Loucy (cell line): ENCODE measurements around the gene SRC.

Experiments
- H2AFZ ChIP-seq: fragments of 200-600 bp; sonication (generic); 2 replicates; pipeline ENCODE4 v1.6.0; 2016; ENCODE audit warnings: antibody characterized with exemption, mild to moderate bottlenecking, low read length, moderate library complexity
- H3F3A ChIP-seq: fragments of 200-600 bp; 2 replicates; pipeline ENCODE4 v1.6.0; 2016; ENCODE audit warnings: antibody characterized with exemption, low read depth, mild to moderate bottlenecking
- H3K27me3 ChIP-seq: fragments of 200-600 bp; sonication (generic); 2 replicates; pipeline ENCODE4 v1.6.1; 2014; ENCODE audit warnings: low read length, mild to moderate bottlenecking; ENCODE audit not compliant: insufficient read depth, poor library complexity, severe bottlenecking
- H3K36me3 ChIP-seq: fragments of 200-600 bp; sonication (generic); 2 replicates; pipeline ENCODE4 v1.6.1; 2016; ENCODE audit warnings: low read length; ENCODE audit not compliant: insufficient read depth
- H3K4me1 ChIP-seq: fragments of 200-600 bp; sonication (generic); 2 replicates; pipeline ENCODE4 v1.5.1; 2014; ENCODE audit warnings: low read length, mild to moderate bottlenecking; ENCODE audit not compliant: insufficient read depth, poor library complexity, severe bottlenecking
- H3K4me2 ChIP-seq: fragments of 200-600 bp; sonication (generic); 2 replicates; pipeline ENCODE4 v1.6.0; 2014; ENCODE audit warnings: antibody characterized with exemption, low read length, low read depth, mild to moderate bottlenecking; ENCODE audit not compliant: poor library complexity, severe bottlenecking
- H3K4me3 ChIP-seq: fragments of 200-600 bp; sonication (generic); 2 replicates; pipeline ENCODE4 v1.5.1; 2014; ENCODE audit warnings: low read length, mild to moderate bottlenecking, mixed read lengths; ENCODE audit not compliant: poor library complexity, severe bottlenecking
- H3K79me2 ChIP-seq: fragments of 200-600 bp; sonication (generic); 2 replicates; pipeline ENCODE4 v1.6.1; 2014; ENCODE audit warnings: low read length; ENCODE audit not compliant: insufficient read depth
- H3K9ac ChIP-seq: fragments of 200-600 bp; sonication (generic); 2 replicates; pipeline ENCODE4 v1.6.0; 2014; ENCODE audit warnings: mild to moderate bottlenecking, low read depth, low read length, moderate library complexity; ENCODE audit not compliant: poor library complexity, severe bottlenecking
- H3K9me2 ChIP-seq: fragments of 200-600 bp; sonication (generic); replicated peaks from 2 replicates; pipeline ENCODE4 v1.6.1; 2016; ENCODE audit warnings: low read depth, low read length, mixed read lengths
- H3K9me3 ChIP-seq: fragments of 200-600 bp; sonication (generic); 2 replicates; pipeline ENCODE4 v1.6.1; 2014; ENCODE audit warnings: mild to moderate bottlenecking, antibody characterized with exemption, low read length, low read depth; ENCODE audit not compliant: insufficient read depth
- H4K20me1 ChIP-seq: fragments of 200-600 bp; sonication (generic); 2 replicates; pipeline ENCODE4 v1.6.0; 2014; ENCODE audit warnings: antibody characterized with exemption, low read length, mild to moderate bottlenecking; ENCODE audit not compliant: insufficient read depth, poor library complexity, severe bottlenecking
- EZH2phosphoT487 ChIP-seq: fragments of 200-600 bp; IDR thresholded peaks from 2 replicates; pipeline ENCODE4 v1.6.1; 2018; ENCODE audit warnings: antibody characterized with exemption, mild to moderate bottlenecking, moderate library complexity, borderline replicate concordance
- TF ChIP-seq, protein P1 (sequence below): fragments of 200-600 bp; sonication (generic); conservative IDR thresholded peaks from 2 replicates; pipeline ENCODE4 v1.5.1; 2014; ENCODE audit warnings: mild to moderate bottlenecking, antibody characterized with exemption, low read length

Gene SRC

DNA sequence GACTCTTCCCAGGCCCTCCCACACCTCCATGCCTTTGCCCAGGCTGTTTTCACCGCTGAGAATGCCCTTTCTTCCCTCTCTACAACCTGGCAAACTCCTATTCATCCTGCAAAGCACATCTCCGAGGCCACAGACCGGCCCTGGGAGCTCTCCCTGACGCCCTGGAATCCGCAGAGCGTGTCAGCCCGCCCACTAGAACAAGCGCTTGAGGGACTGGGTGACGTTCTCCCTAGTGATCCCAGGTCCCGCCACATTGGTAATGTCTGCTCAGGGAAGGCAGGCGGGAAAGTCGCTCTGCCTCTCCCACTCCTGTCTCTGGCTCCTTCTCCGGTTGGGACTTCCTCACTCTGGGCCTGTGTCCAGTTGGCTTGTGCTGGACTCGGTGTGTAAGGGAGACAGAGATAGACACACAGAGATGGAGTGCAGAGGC is 61.6 kb downstream of the SRC start:
- no peaks in the 10 kb centered on the region for H3K9me2 ChIP-seq
- H2AFZ ChIP-seq, result no peak overlapping the region
- peaks cover 8% of the 10 kb centered on the region for H3K4me1 ChIP-seq
- H3K9ac ChIP-seq, result no peak overlapping the region
- H3K4me3 ChIP-seq, result no peak overlapping the region
- H3K27me3 ChIP-seq, result no peaks in the 10 kb centered on the region
- H3K9me3 ChIP-seq, result no peaks in the 10 kb centered on the region
- H3K79me2 ChIP-seq, result no peaks in the 10 kb centered on the region
- H3K4me2 ChIP-seq, result no peak overlapping the region
- no peaks in the 10 kb centered on the region for H3K36me3 ChIP-seq
- TF ChIP-seq EZH2phosphoT487, result no peak
- TF ChIP-seq, protein P1, sequence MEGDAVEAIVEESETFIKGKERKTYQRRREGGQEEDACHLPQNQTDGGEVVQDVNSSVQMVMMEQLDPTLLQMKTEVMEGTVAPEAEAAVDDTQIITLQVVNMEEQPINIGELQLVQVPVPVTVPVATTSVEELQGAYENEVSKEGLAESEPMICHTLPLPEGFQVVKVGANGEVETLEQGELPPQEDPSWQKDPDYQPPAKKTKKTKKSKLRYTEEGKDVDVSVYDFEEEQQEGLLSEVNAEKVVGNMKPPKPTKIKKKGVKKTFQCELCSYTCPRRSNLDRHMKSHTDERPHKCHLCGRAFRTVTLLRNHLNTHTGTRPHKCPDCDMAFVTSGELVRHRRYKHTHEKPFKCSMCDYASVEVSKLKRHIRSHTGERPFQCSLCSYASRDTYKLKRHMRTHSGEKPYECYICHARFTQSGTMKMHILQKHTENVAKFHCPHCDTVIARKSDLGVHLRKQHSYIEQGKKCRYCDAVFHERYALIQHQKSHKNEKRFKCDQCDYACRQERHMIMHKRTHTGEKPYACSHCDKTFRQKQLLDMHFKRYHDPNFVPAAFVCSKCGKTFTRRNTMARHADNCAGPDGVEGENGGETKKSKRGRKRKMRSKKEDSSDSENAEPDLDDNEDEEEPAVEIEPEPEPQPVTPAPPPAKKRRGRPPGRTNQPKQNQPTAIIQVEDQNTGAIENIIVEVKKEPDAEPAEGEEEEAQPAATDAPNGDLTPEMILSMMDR, result no peak
- H4K20me1 ChIP-seq, result no peaks in the 10 kb centered on the region
- H3F3A ChIP-seq, result no peaks in the 10 kb centered on the region

DNA sequence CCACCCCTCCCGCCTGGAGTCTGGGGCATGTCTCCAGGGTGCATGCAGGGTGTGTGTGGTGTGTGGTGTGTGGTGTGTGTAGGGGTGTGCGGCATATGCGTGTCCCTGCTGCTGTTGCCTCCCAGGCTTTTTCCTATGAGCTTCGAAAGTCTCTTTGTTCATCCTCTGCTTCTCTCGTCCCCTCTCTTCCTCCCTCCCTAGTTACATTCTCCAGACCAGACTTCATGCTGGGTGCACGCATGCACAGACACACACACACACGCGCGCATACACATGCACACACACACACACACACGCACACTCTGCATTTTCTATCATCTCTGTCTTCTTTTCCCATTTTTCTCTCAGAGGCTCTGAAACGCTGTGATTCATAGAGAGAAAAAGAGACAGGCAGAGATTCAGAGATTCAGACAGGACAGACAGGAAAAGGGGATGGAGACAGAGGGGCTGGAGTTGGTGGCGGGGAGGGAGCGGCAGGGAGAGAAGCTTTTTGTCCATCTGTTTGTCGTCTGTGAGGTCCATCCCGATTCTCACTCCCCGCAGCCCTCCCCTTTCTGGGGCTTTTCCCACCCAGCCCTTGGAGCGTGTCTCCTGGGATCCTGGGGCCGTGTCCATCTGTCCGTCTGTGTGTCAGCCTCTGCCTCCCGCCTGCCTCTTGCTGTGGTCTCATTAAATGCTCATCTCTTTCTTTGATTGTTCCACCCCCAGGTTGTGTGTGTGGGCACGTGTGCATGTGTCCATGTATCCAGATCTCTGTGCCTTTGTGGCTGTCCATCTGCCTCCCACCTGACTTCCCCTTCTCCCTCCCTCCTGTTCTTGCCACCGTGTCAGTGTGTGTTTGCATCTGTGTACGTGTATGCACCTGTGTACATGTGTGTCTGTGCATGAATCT is 62.6 kb downstream of the SRC start:
- H3K9ac ChIP-seq, result no peak overlapping the region
- H3K4me3 ChIP-seq, result no peak overlapping the region
- no peak overlapping the region for H3K4me2 ChIP-seq
- no peaks in the 10 kb centered on the region for H3K36me3 ChIP-seq
- peaks cover 11% of the 10 kb centered on the region for H3K4me1 ChIP-seq
- H3K27me3 ChIP-seq, result no peaks in the 10 kb centered on the region
- no peaks in the 10 kb centered on the region for H3K9me2 ChIP-seq
- no peaks in the 10 kb centered on the region for H3K9me3 ChIP-seq
- H3F3A ChIP-seq, result no peaks in the 10 kb centered on the region
- no peaks in the 10 kb centered on the region for H4K20me1 ChIP-seq
- H2AFZ ChIP-seq, result no peak overlapping the region
- no peaks in the 10 kb centered on the region for H3K79me2 ChIP-seq
- no peak for TF ChIP-seq EZH2phosphoT487
- TF ChIP-seq, protein P1, result no peak

DNA sequence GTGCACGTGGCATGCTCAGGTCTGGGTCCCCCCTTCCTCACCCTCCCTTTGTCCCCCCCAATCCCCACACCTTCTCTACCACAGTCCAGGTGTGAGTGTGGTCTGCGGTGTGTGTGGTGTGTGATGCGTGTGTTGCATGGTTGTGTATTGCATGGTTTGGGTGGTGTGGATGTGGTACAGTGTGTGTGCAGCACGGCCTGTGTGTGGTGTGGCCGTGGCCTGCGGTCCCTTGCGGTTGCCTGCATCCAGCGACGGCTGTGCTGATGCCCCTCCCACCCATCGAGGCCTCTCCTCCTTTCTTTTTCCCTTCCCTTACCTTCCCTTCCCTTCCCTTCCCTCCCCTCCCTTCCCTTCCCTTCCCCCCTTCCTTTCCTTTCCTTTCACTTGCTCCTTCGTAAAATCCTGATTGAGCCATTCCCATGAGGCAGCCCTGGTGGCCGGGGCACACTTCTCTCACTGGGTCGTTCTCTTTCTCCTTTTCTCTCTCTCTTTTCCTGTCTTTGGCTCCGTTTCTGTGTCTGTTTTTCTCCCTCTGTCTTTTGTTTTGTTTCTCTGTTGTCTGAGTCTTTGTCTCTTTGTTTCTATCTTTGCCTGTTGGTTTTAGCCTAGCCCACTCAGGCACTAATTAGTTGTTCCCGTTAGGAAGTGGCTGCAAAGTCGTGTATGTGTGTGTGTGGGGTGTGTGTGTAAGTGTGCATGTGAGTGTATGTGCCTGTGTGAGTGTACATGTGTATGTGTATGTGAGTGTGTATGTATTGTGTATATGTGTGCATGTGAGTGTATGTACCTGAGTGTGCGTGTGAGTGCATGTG is 65.7 kb downstream of the SRC start:
- no peak overlapping the region for H3K4me2 ChIP-seq
- no peaks in the 10 kb centered on the region for H3K9me2 ChIP-seq
- no peaks in the 10 kb centered on the region for H4K20me1 ChIP-seq
- H3K9me3 ChIP-seq, result no peaks in the 10 kb centered on the region
- H3K36me3 ChIP-seq, result no peaks in the 10 kb centered on the region
- H2AFZ ChIP-seq, result no peak overlapping the region
- peaks cover 12% of the 10 kb centered on the region for H3K4me1 ChIP-seq
- H3K9ac ChIP-seq, result no peak overlapping the region
- no peak overlapping the region for H3K4me3 ChIP-seq
- no peaks in the 10 kb centered on the region for H3F3A ChIP-seq
- H3K79me2 ChIP-seq, result no peaks in the 10 kb centered on the region
- TF ChIP-seq, protein P1, result no peak
- TF ChIP-seq EZH2phosphoT487, result no peak
- H3K27me3 ChIP-seq, result no peaks in the 10 kb centered on the region
